ENCODE data around the gene ICAM1. TPM values are rescaled to one million over a fixed set of nuclear protein-coding genes. Genes with fewer than 3 reads are reported as not detected.

The ICAM1 gene
- total and polyA plus RNA-seq, 10 of the 15 experiments (the other 5 are each of a cell fraction or from before 2014, with no cell fraction given), result 7.6 to 115 (median 60.2) TPM

- TF ChIP-seq, protein P1, sequence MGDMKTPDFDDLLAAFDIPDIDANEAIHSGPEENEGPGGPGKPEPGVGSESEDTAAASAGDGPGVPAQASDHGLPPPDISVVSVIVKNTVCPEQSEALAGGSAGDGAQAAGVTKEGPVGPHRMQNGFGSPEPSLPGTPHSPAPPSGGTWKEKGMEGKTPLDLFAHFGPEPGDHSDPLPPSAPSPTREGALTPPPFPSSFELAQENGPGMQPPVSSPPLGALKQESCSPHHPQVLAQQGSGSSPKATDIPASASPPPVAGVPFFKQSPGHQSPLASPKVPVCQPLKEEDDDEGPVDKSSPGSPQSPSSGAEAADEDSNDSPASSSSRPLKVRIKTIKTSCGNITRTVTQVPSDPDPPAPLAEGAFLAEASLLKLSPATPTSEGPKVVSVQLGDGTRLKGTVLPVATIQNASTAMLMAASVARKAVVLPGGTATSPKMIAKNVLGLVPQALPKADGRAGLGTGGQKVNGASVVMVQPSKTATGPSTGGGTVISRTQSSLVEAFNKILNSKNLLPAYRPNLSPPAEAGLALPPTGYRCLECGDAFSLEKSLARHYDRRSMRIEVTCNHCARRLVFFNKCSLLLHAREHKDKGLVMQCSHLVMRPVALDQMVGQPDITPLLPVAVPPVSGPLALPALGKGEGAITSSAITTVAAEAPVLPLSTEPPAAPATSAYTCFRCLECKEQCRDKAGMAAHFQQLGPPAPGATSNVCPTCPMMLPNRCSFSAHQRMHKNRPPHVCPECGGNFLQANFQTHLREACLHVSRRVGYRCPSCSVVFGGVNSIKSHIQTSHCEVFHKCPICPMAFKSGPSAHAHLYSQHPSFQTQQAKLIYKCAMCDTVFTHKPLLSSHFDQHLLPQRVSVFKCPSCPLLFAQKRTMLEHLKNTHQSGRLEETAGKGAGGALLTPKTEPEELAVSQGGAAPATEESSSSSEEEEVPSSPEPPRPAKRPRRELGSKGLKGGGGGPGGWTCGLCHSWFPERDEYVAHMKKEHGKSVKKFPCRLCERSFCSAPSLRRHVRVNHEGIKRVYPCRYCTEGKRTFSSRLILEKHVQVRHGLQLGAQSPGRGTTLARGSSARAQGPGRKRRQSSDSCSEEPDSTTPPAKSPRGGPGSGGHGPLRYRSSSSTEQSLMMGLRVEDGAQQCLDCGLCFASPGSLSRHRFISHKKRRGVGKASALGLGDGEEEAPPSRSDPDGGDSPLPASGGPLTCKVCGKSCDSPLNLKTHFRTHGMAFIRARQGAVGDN (IDR thresholded peaks at IDR 0.05), result no peak; the same call in 1 of the 2 replicates
- TF ChIP-seq KAT2A (conservative IDR thresholded peaks at IDR 0.05; ENCODE audit: control insufficient read depth, low read depth, low read length) (no peak), HDAC2 (IDR thresholded peaks at IDR 0.05) (no peak), ZBTB11 (CRISPR knock-in tag; IDR thresholded peaks at IDR 0.05) (no peak), CEBPB (IDR thresholded peaks at IDR 0.05; ENCODE audit: borderline replicate concordance in 1 of 2, low read depth in 2 of 2, low read length in 2 of 2) (no peak), SREBF1 (IDR thresholded peaks at IDR 0.05; ENCODE audit: low read length) (no peak), SMC3 (IDR thresholded peaks at IDR 0.05; ENCODE audit: borderline replicate concordance, low read length) (no peak), TCF12 (IDR thresholded peaks at IDR 0.05; ENCODE audit: low read depth, low read length) (no peak), STAT3 (IDR thresholded peaks at IDR 0.05; ENCODE audit: low read depth, low read length) (no peak), RFX5 (IDR thresholded peaks at IDR 0.05; ENCODE audit: low read depth, low read length) (no peak), GATAD2B (conservative IDR thresholded peaks at IDR 0.05; ENCODE audit: low read depth) (peak; percentile 92), SIX5 (IDR thresholded peaks at IDR 0.05; ENCODE audit: low read depth, low read length, severe bottlenecking) (no peak), ZZZ3 (IDR thresholded peaks at IDR 0.05; ENCODE audit: control insufficient read depth, insufficient read length, low read depth) (no peak), MYC (IDR thresholded peaks at IDR 0.05; ENCODE audit: insufficient read depth, insufficient read length, insufficient replicate concordance, low read length, severe bottlenecking) (no peak), SIN3A (IDR thresholded peaks at IDR 0.05; ENCODE audit: low read depth, low read length) (0 out of 2 replicates have a peak, but pooled peaks have one; percentile 66), POLR2A (IDR thresholded peaks at IDR 0.05; ENCODE audit: low read depth, low read length) (peak; percentile 66), CREM (IDR thresholded peaks at IDR 0.05; ENCODE audit: low read depth) (no peak)
- TF ChIP-seq, protein P2, sequence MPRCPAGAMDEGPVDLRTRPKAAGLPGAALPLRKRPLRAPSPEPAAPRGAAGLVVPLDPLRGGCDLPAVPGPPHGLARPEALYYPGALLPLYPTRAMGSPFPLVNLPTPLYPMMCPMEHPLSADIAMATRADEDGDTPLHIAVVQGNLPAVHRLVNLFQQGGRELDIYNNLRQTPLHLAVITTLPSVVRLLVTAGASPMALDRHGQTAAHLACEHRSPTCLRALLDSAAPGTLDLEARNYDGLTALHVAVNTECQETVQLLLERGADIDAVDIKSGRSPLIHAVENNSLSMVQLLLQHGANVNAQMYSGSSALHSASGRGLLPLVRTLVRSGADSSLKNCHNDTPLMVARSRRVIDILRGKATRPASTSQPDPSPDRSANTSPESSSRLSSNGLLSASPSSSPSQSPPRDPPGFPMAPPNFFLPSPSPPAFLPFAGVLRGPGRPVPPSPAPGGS (IDR thresholded peaks at IDR 0.05; ENCODE audit: borderline replicate concordance, insufficient read depth, low read depth, low read length, poor library complexity, severe bottlenecking), result no peak
- TF ChIP-seq, protein P3, sequence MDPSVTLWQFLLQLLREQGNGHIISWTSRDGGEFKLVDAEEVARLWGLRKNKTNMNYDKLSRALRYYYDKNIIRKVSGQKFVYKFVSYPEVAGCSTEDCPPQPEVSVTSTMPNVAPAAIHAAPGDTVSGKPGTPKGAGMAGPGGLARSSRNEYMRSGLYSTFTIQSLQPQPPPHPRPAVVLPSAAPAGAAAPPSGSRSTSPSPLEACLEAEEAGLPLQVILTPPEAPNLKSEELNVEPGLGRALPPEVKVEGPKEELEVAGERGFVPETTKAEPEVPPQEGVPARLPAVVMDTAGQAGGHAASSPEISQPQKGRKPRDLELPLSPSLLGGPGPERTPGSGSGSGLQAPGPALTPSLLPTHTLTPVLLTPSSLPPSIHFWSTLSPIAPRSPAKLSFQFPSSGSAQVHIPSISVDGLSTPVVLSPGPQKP (IDR thresholded peaks at IDR 0.05; ENCODE audit: low read depth, low read length), result 0 out of 2 replicates have a peak, but pooled peaks have one; percentile 28
- TF ChIP-seq, protein P4, sequence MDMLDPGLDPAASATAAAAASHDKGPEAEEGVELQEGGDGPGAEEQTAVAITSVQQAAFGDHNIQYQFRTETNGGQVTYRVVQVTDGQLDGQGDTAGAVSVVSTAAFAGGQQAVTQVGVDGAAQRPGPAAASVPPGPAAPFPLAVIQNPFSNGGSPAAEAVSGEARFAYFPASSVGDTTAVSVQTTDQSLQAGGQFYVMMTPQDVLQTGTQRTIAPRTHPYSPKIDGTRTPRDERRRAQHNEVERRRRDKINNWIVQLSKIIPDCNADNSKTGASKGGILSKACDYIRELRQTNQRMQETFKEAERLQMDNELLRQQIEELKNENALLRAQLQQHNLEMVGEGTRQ (IDR thresholded peaks at IDR 0.05; ENCODE audit: borderline replicate concordance, low read depth, low read length), result no peak
These were observed 24.5 kb downstream of the ICAM1 start (continued) for GRCh38 chr19:10295305-10295846.

Measured in GM12878 (cell line).